Stimulated activated CD4-positive, alpha-beta T cell treated with anti-CD3 and anti-CD28 coated beads, Interleukin-4, amount 100 ng/mL, for 48 hours (primary cell): ENCODE measurements around the gene MEIG1.
"Not testable (repeated sequence)": the region's sequence is repeated elsewhere in the genome, so short reads cannot be mapped to it uniquely, and the experiment has no call there.

Source experiments
- DNase-seq, 2 donors: peaks; one replicate each; pipeline ENCODE4 v3.0.0-alpha.2; 2020; ENCODE audit warnings: low read depth in 2 of 2

Gene MEIG1, protein sequence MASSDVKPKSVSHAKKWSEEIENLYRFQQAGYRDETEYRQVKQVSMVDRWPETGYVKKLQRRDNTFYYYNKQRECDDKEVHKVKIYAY

DNA sequence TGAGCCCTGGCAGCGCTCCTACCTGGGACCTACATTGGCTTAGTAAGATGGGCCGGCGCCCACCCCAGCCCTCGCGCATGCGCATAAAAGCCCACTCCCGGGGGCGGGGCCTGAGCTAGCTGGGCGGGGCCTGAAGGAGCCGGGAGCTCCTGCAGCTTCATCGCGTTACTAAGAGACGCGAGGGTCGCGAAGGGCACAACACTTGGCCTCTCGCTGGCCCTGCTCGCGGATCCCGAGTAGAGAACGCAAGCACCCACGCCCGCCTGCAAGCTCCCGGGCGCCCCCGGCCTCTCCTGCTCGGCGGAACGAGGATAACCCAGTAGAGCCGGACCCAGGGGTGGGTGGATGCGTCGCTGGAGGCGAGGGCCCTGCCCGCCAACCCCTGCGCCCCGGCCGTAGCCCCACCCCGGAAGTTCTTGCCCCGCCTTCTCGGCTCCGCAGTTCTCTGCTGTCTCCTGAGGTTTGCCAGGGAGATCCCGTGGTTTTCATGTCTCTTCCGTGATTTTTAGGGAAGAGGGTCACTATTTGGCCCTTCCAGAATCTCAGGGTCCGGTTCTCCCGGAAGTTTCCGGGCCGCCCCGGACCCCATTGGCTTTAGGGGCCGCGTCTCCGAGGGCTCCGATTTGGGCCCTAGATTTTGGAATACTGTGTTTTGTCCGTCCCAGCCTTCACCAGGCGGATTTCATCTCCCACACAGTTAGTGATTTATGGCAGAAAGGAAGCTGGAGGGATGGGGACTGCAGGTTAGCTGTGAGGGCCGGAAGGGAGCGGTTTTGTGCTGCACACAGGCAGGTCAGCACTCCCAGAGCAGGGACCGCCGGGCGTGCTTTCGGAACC is at the start of gene MEIG1:
MEIG1 (plus strand) TSS at position 168 of the 837 bp plus-strand sequence. CDS start 7,081 bp downstream, outside the sequence.
- peak; percentile 84 to 96 for DNase-seq

DNA sequence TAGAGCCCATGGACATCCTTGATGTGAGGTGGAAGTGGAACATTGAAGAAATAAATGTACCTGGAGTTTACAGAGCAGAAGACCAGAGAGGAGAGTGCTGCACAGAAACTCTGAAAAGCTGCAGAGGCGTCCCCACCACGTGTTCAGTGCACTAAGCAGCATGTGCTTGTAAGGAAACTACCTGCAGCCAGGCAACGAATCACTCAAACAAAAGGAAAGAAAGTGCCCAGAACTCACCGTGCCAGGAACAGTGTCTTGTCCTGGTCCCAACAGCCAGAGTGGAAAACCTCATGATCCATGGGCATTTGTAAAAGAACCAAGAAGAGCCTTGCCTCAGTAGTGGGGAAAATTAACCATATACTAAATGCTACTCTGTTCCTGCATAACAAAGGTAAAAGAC is 48.2 kb upstream of the MEIG1 start:
- no peak for DNase-seq

DNA sequence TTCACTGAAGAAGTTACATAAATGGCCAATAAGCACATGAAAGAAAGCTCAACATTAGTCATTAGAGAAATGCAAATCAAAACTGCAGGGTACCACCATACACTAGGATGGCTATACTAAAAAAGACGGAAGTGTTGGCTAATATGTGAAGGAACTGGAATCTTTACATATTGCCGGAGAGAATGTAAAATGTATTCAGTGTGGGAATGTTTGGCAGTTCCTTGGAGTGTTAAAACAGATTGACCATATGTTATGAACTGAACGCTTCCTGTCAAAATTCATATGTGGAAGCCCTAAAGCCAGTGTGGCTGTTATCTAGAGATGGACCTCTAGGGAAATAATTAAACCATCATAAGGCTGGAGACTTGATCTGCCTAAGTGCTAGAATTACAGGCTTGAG is 47.4 kb upstream of the MEIG1 start:
- no peak for DNase-seq

DNA sequence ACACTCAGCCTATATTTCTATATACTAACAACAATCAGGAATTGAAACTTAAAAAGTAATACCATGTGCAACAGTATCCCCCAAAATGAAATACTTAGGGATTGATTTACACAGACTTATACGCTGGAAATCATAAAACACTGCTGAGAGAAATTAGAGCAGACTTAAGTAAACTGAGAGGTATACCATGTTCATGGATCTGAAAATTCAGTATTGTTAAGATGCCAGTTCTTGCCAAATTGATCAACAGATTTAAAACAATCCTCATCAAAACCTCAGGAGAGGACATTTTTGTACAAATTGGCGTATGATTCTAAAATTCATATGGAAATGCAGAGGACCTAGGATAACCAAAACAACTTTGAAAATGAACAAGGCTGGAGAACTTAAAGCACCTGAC is 42.6 kb upstream of the MEIG1 start:
- DNase-seq: no peak

DNA sequence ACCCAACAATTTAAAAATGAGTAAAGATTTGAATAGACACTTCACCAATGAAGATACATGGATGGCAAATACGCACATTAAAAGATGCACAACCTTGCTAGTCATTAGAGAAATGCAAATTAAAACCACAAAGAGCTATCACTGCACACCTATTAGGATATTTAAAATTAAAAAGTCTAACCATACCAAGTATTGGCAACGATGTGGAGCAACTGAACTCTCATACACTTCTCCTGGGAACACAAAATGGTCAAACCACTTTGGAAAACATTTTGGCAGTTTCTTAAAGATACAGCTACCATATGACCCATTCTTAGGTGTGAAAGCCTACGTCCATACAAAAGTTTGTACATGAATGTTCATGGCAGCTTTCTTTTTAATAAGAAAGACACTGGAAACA is 41.4 kb upstream of the MEIG1 start:
- no peak for DNase-seq

DNA sequence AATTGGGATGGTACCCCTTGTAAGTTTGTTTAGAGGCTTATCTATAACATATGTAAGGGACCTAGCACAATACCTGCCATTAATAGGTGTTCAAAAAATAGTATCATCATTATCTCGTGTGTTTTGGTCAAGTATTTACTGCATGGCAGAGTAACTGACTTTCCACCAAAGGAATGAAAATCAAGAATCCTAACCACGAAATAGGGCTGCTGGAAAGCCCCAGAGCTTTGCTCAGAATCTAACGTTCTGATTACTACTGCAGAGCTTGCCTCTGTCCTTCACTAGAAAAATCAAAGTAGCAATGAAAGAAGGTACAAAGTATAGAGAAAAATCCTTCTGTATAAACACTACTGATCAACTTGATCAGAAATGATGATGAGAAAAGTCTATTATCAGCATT is 40.2 kb upstream of the MEIG1 start:
- no peak for DNase-seq

DNA sequence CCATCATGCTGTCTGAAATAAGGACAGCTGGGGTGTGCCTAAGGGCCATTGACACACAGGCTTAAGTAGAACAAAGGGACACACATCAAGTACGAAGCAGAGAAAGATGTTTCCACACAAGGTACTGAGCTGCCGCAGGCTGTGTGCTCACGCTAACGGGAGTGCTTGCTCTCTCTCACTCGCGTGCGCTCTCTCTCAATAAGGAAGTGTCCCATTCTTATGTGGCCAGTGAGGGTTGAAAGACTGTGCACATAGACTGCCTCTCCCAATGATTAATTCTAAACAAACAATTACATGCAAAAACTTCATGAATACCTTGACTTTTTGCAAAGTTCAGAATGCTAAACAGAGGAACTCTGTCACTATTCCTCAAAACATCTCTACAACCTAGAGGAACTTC is 35.2 kb upstream of the MEIG1 start:
- no peak for DNase-seq

DNA sequence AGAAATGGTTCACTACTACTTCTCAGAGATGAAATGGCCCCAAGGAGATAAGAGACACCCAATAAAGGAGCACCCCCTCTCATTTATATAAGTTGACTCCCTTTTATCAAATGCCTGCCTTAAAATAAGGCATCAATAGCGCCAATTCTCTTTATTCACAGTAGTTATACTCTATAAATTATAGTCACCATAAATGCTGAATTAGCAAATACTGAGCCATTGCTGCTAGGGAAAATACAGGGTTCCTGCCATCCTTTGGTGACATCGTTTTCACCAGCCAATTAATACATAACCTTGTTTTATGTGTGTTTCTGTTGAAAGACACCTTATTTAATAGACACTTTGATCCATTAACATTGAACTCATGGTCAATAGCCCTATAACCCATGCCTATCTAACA is 33.9 kb upstream of the MEIG1 start:
- DNase-seq: no peak

DNA sequence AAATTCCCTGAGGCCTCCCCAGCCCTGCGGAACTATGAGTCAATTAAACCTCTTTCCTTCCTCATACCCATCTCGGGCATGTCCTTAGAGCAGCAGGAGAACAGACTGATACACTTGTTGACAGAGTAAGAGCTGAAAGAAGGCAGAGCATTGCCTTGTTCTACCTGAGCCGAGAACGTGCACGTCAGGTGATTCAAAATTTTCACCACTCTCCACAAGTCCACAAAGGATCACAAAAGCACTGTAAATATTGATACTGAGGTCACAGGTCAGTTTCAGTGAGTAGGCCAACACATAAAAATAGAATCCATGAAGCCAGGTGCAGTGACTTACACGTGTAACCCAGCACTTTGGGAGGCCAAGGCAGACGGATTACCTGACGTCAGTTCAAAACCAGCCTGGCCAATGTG is 33.1 kb upstream of the MEIG1 start:
- no peak for DNase-seq

DNA sequence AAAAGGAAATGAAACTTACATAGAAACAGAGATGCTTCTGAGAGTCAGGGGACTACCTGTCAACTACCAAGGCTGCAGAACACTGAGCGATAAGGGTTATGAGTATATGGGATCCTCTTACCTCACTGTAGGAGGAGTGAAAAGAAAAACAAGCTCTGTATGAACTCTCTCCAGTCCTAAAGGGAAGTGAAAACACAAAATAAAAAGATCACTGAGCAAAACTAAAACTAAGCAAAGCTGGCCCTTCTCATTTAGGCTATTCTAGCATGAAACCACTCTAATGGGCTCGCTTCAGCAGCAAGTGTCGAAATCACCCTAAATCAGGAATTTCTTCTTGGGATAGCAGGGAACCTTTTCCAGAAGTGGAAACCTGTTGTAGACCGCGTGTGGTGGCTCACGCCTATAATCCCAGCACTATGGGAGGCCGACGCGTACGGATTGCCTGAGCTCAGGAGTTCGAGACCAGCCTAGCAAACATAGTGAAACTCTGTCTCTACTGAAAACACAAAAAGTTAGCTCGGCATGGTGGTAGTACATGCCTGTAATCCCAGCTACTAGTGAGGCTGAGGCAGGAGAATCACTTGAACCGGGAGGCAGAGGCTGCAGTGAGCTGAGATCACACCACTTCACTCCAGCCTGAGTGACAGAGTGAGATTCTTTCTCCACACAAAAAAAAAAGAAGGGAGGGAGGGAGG is 32.3 kb upstream of the MEIG1 start:
- DNase-seq: no peak

DNA sequence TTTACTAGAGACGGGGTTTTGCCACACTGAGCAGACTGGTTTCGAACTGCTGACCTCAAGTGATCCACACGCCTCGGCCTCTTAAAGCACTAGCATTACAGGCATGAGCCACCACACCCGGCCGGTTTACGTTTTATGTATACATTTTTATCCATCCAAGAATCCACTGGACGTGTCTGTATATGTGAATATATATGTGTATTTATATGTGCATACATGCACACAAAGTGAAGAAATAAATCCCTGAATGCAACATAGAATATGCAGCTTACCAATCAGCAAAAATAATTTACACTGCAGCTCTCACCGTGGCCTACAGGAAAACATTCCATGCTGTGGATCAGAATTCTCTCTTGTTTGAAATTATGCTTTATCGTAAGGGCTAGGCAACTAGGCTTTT is 28.6 kb upstream of the MEIG1 start:
- no peak for DNase-seq

DNA sequence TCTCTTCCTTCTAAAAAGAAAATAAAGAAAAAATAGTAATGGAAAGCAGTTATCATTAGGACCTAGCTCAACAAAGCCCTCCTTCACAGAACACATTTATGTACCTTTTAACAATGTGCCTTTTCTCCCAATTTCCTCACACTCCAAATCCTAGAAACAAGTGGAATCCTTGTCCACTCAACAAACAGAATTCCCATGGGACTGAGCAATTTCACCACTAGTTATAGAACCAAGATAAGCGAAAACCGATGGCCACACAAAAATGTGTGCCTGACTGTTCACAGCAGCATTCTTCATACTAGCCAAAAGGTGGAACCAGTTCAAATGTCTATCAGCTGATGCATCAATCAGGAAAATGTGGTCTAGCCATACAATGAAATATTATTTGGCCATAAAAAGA is 22.6 kb upstream of the MEIG1 start:
- no peak for DNase-seq

DNA sequence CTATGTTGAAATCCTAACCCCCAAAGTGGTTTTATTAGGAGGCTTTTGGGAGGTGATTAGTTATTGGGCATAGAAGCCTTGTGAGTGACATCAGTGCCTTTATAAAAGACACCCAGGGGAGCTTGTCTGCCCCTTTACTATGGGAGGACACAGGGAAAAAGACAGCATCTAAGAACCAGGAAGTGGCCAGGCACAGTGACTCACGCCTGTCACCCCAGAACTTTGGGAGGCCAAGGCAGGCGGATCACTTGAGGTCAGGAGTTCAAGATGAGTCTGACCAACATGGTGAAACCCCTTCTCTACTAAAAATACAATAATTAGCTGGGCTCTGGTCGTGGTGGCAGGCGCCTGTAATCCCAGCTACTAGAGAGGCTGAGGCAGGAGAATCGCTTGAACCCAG is 20.2 kb upstream of the MEIG1 start:
- DNase-seq: peak in 1 of 2 donors; percentile 21

DNA sequence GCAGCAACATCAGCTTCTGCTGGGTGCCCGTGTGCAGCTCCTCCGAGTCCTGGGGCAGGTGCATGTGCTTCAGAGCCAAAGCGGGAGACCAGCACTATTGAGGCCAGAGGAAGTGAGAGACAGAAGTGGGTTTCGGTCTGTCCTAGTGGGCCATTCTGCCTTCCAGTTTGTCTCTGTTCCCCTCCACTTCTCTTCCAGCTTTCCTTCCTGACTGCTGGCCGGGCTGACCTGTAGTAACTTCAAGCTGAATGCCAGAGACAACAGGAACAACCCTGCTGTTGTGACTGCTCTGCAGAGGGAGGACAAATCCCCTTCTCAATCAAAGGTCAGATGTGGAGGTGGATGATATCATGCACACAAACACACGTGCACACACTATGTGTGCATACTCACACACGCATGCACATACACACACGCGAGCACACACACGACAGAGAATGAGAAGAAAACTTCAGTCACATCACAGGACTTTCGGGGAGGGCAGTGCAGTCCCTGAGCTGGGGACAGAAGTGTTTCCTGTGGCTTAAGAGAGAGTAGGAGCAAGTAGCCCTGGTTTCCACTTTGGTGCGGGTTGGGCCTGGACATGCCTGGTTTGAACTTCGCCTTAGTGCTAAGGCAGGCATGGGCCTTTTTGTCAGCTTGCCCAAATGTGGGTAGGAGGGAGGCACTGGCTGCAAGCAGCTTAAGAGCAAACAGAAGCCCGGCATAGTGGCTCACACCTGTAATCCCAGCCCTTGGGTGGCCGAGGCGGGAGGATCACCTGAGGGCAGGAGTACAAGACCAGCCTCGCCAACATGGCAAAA is 16.8 kb upstream of the MEIG1 start:
- DNase-seq: not testable (repeated sequence)

DNA sequence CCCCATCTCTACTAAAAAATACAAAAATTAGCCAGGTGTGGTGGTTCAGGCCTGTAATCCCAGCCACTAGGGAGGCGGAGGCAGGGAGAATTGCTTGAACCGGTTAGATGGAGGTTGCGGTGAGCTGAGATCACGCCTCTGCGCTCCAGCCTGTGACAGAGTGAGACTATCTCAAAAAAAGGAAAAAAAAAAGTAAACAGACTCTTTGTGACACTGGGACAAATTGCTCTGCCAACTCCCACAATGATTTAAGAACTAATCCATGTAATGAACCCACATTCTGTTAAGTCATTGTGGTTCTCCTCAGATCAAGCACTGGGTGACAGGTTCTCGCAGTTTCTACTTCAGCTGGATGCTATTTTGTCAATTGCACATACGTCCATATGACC is 16.2 kb upstream of the MEIG1 start:
- not testable (repeated sequence) for DNase-seq

DNA sequence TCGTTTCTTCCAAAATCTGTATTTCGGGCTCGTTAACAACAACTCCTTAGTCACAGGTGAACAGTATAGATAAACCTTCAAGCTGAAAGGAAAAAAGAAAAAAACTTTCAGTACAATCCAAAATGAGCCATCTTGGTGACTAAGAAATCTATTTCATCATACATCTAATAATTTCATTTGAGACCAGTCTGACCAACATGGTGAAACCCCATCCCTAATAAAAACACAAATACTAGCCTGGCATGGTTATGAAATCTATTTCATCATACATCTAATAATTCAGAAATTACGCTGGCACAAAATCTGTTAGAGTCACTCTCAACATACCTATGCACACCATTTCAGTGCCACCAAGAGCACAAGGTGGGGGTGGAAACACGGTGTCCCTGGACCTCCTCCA is 14.1 kb upstream of the MEIG1 start:
- no peak for DNase-seq

DNA sequence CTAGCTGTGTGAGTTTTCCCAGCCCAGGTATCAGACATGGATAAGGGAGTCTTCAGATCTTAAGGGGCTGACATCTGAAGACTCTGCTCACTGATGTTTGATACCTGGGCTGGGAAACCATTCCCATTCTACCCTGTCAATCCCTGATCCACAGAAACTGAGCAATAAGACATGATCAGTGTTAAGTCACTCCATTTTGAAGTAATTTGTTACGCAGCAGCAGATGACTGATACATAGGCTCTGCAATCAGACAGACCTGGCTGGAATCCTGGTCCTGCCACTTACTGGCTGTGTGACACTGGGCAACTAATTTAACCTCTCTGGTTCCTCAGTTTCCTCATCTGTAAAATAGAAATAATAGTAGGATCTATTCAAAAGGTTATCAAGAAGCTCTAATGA is 11.9 kb upstream of the MEIG1 start:
- no peak for DNase-seq

DNA sequence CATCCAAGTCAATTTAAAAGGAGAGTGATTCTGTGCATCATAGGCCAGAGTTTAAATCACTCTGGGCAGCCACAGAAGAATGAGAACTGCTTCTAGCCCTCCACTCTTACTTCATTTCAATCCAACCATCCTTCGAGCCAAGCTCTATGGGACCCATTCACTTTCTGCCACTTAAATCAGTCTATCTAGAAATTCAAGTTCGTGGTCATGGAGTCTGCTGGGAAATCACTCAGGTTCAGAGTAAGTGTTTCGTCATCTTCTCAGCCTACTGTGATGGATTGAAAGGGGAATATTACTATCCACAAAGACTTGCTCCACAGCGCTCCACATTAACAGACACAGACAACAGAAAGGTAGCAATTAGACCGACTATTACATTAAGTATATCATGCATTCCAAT is 9.9 kb upstream of the MEIG1 start:
- no peak for DNase-seq

DNA sequence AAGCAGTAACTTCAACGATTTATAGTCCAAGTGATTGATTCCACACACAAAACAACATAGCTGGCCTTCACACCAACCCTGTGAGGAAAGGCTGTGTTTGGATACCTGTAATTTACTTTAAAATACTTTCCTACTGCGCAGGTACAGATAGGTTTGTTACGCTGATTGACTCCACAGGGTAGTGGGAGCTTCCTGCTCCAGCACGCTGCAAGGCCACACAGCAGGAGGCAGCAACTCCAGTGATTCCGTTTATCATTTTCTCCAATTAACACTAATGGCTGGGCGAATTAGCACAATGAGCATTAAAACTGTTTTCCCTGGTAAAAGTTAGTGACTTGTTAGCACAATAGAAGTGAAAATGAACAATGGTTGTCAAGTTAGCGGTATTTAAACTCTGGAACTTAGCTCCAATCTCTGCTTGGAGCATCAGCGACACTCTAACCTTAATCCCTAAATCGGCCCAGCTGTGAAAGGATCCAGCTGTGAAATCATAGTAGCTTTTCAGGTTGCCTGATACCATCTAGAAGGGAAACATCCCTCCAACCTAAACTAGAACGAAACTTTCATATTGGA is 6.3 kb upstream of the MEIG1 start:
- no peak for DNase-seq

DNA sequence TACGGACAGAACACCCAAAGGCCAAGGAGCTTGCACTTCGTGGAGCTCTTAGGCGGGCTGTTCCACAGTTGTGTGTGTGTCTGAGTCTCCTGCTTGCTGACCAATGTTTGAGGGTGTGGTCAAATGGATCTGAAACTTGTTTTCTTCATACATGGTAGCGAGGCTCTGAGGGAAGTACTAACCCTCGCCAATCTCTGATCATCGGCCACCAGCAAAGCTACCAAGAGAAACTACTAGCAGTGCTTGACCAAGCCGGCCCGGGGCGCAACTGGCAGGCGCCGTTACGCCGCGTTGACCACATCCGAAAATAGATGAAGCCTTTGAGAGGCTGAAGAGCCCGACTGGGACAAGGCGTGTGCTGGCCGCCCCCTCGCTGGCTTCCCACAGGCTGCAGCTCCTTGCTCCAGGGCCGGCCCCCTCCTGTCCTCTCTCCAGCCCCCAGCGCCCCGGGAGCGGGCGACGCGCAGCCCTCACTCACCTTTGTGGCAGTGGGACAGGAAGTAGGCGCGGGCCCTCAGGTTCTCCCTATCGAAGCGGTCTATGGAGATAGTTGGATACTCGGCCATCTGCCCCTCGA is 5.7 kb upstream of the MEIG1 start:
- DNase-seq: no peak

DNA sequence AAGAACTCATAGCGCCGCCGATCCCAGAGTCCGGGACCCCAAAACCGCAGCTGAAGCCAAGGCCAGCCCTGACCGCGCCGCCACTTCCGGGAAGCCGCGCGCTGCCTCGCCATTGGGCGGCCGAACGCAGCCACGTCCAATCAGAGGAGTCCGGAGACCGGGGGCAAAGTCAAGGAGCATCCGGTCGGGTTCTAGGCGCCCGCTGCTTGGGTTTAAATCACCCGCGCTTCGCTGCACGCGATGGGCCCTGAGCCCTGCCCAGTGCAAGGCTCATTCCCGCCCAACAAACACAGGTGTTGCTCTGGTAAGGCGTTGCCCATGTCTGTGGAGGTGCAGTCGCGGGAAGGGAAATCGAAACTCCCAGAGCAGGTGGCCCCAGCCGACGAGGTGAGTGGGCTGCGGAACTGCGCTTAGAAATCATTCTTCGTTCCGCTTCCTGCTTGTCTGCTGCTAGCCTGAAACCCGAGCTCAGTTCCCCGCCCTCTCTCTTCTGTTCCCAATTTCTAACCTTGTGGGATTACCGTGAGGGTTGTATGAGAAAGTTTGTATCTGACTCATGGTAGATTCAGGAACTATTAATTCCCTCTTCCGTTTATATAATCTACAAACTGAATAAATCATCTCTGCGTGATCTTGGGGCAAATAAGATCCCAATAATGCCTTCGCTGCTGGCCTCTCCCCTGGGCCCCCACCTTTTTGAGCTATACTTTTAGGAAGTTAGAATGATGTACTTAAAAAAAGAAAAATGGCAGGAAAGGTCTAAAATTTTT is 5.0 kb upstream of the MEIG1 start, which contains the start of gene DCLRE1C:
DCLRE1C (minus strand) TSS at position 96 of the 770 bp plus-strand sequence; CDS start at position 10, 86 bp downstream.
- peak; percentile 80 to 82 for DNase-seq
